GM12872 (cell line): ENCODE measurements around the gene SNX24.

ENCODE experiments used
- CTCF ChIP-seq: IDR thresholded peaks from 3 replicates; pipeline ENCODE4 v1.5.1; 2011; ENCODE audit warnings: low read depth, mild to moderate bottlenecking, low read length, moderate library complexity; ENCODE audit not compliant: insufficient read depth

The SNX24 gene

GRCh38 chr5:123044926-123045617 is 199.7 kb downstream of the SNX24 start:
- no peak for TF ChIP-seq CTCF

GRCh38 chr5:123046222-123046621 is 200.8 kb downstream of the SNX24 start:
- no peak for TF ChIP-seq CTCF

GRCh38 chr5:123047706-123048105 is 202.3 kb downstream of the SNX24 start:
- TF ChIP-seq CTCF = no peak

GRCh38 chr5:123051206-123051605 is 205.8 kb downstream of the SNX24 start:
- TF ChIP-seq CTCF = no peak
